ENCODE results near the gene FCHSD2.

Gene FCHSD2

GRCh38 chr11:72962717-72963116 is 179.4 kb downstream of the FCHSD2 start:
- no peak for DNase-seq

- DNase-seq, result no peak
These were observed 180.0 kb downstream of the FCHSD2 start for GRCh38 chr11:72962084-72962483.

GRCh38 chr11:72959998-72960731 is 182.0 kb downstream of the FCHSD2 start:
- DNase-seq, result no peak

- no peak for DNase-seq
These were observed 183.3 kb downstream of the FCHSD2 start for GRCh38 chr11:72958791-72959190.

GRCh38 chr11:72955466-72955865 is 186.7 kb downstream of the FCHSD2 start:
- DNase-seq, result no peak

- no peak for DNase-seq
These were observed 187.3 kb downstream of the FCHSD2 start for GRCh38 chr11:72954860-72955259.

- DNase-seq, result no peak
These were observed 188.5 kb downstream of the FCHSD2 start for GRCh38 chr11:72953637-72954036.

- DNase-seq, result no peak
These were observed 190.2 kb downstream of the FCHSD2 start for GRCh38 chr11:72951888-72952287.

- no peak for DNase-seq
These were observed 190.9 kb downstream of the FCHSD2 start for GRCh38 chr11:72951193-72951592.

GRCh38 chr11:72950685-72951084 is 191.4 kb downstream of the FCHSD2 start:
- no peak for DNase-seq

GRCh38 chr11:72947229-72947628 is 194.9 kb downstream of the FCHSD2 start:
- no peak for DNase-seq

- no peak for DNase-seq
These were observed 198.5 kb downstream of the FCHSD2 start for GRCh38 chr11:72943664-72944063.

GRCh38 chr11:72940417-72940816 is 201.7 kb downstream of the FCHSD2 start:
- DNase-seq, result no peak

- DNase-seq, result no peak
These were observed 203.1 kb downstream of the FCHSD2 start for GRCh38 chr11:72939031-72939430.

GRCh38 chr11:72937439-72937838 is 204.7 kb downstream of the FCHSD2 start:
- no peak for DNase-seq

- DNase-seq, result no peak
These were observed 206.4 kb downstream of the FCHSD2 start for GRCh38 chr11:72935700-72936099.

- no peak for DNase-seq
These were observed 210.0 kb downstream of the FCHSD2 start for GRCh38 chr11:72932132-72932570.

GRCh38 chr11:72930008-72930407 is 212.1 kb downstream of the FCHSD2 start:
- DNase-seq, result no peak

GRCh38 chr11:72929256-72929655 is 212.9 kb downstream of the FCHSD2 start:
- DNase-seq, result no peak

GRCh38 chr11:72927380-72927779 is 214.7 kb downstream of the FCHSD2 start:
- DNase-seq, result no peak

- no peak for DNase-seq
These were observed 216.0 kb downstream of the FCHSD2 start for GRCh38 chr11:72926076-72926475.

GRCh38 chr11:72925656-72926055 is 216.5 kb downstream of the FCHSD2 start:
- DNase-seq, result no peak

- DNase-seq, result peak in 1 of 5 donors; percentile 44
These were observed 217.4 kb downstream of the FCHSD2 start for GRCh38 chr11:72924568-72925190.

- DNase-seq, result no peak
These were observed 220.9 kb downstream of the FCHSD2 start for GRCh38 chr11:72921028-72921716.
